ENCODE measurements around the gene NRXN3. TPM values are rescaled to one million over a fixed set of nuclear protein-coding genes. Genes with fewer than 3 reads are reported as not detected.

The NRXN3 gene
- polyA plus RNA-seq, 1 of the 3 experiments (the other 2 are of a cell fraction): 1.6 TPM

- no peak for TF ChIP-seq IRF3 (IDR thresholded peaks at IDR 0.05; ENCODE audit: low read depth, low read length)
- no peak for TF ChIP-seq RAD21 (IDR thresholded peaks at IDR 0.05; ENCODE audit: low read length)
- no peak for TF ChIP-seq NRF1 (IDR thresholded peaks at IDR 0.05; ENCODE audit: low read depth, low read length)
- no peak for TF ChIP-seq ZBTB33 (IDR thresholded peaks at IDR 0.05; ENCODE audit: borderline replicate concordance, low read depth)
- TF ChIP-seq PBX3 (IDR thresholded peaks at IDR 0.05): no peak
- no peak for TF ChIP-seq MXI1 (IDR thresholded peaks at IDR 0.05; ENCODE audit: low read depth, low read length)
- no peak for TF ChIP-seq EZH2phosphoT487 (IDR thresholded peaks at IDR 0.05; ENCODE audit: borderline replicate concordance, low read depth)
- TF ChIP-seq ELF1 (IDR thresholded peaks at IDR 0.05): no peak
- TF ChIP-seq POLR2AphosphoS5 (IDR thresholded peaks at IDR 0.05; ENCODE audit: low read depth, low read length): no peak
- no peak for TF ChIP-seq RXRA (IDR thresholded peaks at IDR 0.05; ENCODE audit: borderline replicate concordance, low read depth)
- TF ChIP-seq RCOR1 (IDR thresholded peaks at IDR 0.05; ENCODE audit: low read length): no peak
- no peak for TF ChIP-seq EP300 (IDR thresholded peaks at IDR 0.05; ENCODE audit: borderline replicate concordance in 1 of 2, low read depth in 1 of 2, low read length in 1 of 2)
- TF ChIP-seq FOXM1 (IDR thresholded peaks at IDR 0.05; ENCODE audit: low read depth): no peak
- TF ChIP-seq TAF1 (IDR thresholded peaks at IDR 0.05; ENCODE audit: borderline replicate concordance, low read depth, low read length): no peak
- TF ChIP-seq JUND (IDR thresholded peaks at IDR 0.05): no peak
- no peak for TF ChIP-seq USF1 (IDR thresholded peaks at IDR 0.05; ENCODE audit: borderline replicate concordance, low read depth)
- no peak for TF ChIP-seq YY1 (IDR thresholded peaks at IDR 0.05; ENCODE audit: low read depth)
- no peak for TF ChIP-seq TEAD4 (IDR thresholded peaks at IDR 0.05; ENCODE audit: borderline replicate concordance, insufficient read depth)
- no peak for TF ChIP-seq REST (IDR thresholded peaks at IDR 0.05; ENCODE audit: low read depth, low read length)
- H3K36me3 ChIP-seq (replicated peaks in 1 of 2; ENCODE audit: control insufficient read depth in 1 of 2, insufficient read depth in 2 of 2, low read length in 1 of 2): no peaks in the 10 kb centered on the region
- H3K9ac ChIP-seq: no peak overlapping the region
- WGBS (ENCODE audit: low lambda C conversion rate): 22% methylated on average over 2 of the region's 2 CpGs
- H2AFZ ChIP-seq (ENCODE audit: low read depth): no peak overlapping the region
- no peak overlapping the region for H3K4me2 ChIP-seq
- no peaks in the 10 kb centered on the region for H3K4me1 ChIP-seq (ENCODE audit: control insufficient read depth in 1 of 2, insufficient read depth in 2 of 2, low read depth in 1 of 2, low read length in 1 of 2)
- H3K27ac ChIP-seq (ENCODE audit: low read depth in 2 of 2, low read length in 1 of 2): no peak overlapping the region
- H3K9me3 ChIP-seq: peaks cover 5% of the 10 kb centered on the region; the same call in 1 of the 2 replicates
- no peaks in the 10 kb centered on the region for H3K79me2 ChIP-seq (ENCODE audit: insufficient read depth)
- H3K9me2 ChIP-seq: no peaks in the 10 kb centered on the region
- no peaks in the 10 kb centered on the region for H4K20me1 ChIP-seq (ENCODE audit: insufficient read depth)
- no peaks in the 10 kb centered on the region for H3K27me3 ChIP-seq (ENCODE audit: insufficient read depth)
- no peaks in the 10 kb centered on the region for H3F3A ChIP-seq (replicated peaks; ENCODE audit: insufficient read depth)
- CTCF ChIA-PET: no interaction called here
- DNase-seq: no peak
- no peak overlapping the region for H3K4me3 ChIP-seq (ENCODE audit: low read depth in 2 of 2, low read length in 1 of 2)
- POLR2A ChIA-PET: no interaction called here
Observed at GRCh38 chr14:78637489-78637888, 467.3 kb downstream of the NRXN3 start.

Measured in SK-N-SH (cell line).